GM12878 (cell line): ENCODE results near the gene INO80. TPM values are rescaled to one million over a fixed set of nuclear protein-coding genes. Genes with fewer than 3 reads are reported as not detected.

Experiments used
- ATAC-seq: fragments of 200-7000 bp; cut with Tn5 transposase; 3 replicates; pipeline ENCODE4 v1.9.1; 2020; ENCODE audit warnings: mild to moderate bottlenecking, moderate library complexity
- BruUV-seq: library from RNA; stranded (reverse); fragments of 400-500 nt; replicated peaks from 2 replicates; lab custom pipeline; 2021; lab: Mats Ljungman, UMichigan
- CTCF ChIA-PET: fragments of 300-600 bp; sonication (Branson Sonifier 250); formaldehyde crosslinking; extraction: SDS; loops from one replicate; lab custom pipeline; 2021; ENCODE audit warnings: inconsistent platforms; lab: Yijun Ruan, JAX
- POLR2A ChIA-PET: fragments of 350-600 bp; formaldehyde crosslinking; extraction: SDS; loops from one replicate; lab custom pipeline; 2021; ENCODE audit warnings: inconsistent platforms; lab: Charles Lee
- RAD21 ChIA-PET: fragments of 300-600 bp; sonication (Branson Sonifier 250); formaldehyde crosslinking; loops from one replicate; lab custom pipeline; 2023; ENCODE audit warnings: antibody characterized with exemption; ENCODE audit not compliant: unreplicated experiment; lab: Charles Lee
- SMC1A ChIA-PET: fragments of 300-600 bp; sonication (Branson Sonifier 250); formaldehyde crosslinking; loops from one replicate; lab custom pipeline; 2023; ENCODE audit not compliant: unreplicated experiment, uncharacterized antibody; lab: Charles Lee
- DNase-seq: peaks from one replicate; pipeline ENCODE4 v3.0.0-alpha.2; 2011; ENCODE audit warnings: low read depth, low spot score
- FAIRE-seq: peaks from 3 replicates; lab custom pipeline; 2011; peaks lifted over from hg19 to GRCh38; lab: Jason Lieb, UNC
- H2AFZ ChIP-seq: 2 replicates; pipeline ENCODE4 v1.6.0; 2011; ENCODE audit warnings: low read depth, low read length, control low read depth; ENCODE audit not compliant: control insufficient read depth
- H3K27ac ChIP-seq: 2 replicates; pipeline ENCODE4 v1.5.1; 2011; ENCODE audit warnings: control low read depth; ENCODE audit not compliant: control insufficient read depth, insufficient read depth
- H3K27me3 ChIP-seq, 2 experiments: replicated peaks in 1 of 2; 2 replicates each; pipeline versions ENCODE4 v1.6.0 to v1.6.1; 2011; ENCODE audit warnings: low read length in 1 of 2; ENCODE audit not compliant: control insufficient read depth in 2 of 2, insufficient read depth in 2 of 2
- H3K36me3 ChIP-seq, 2 experiments: 2 replicates each; pipeline ENCODE4 v1.5.1; 2011; ENCODE audit warnings: low read length in 1 of 2; ENCODE audit not compliant: control insufficient read depth in 2 of 2, insufficient read depth in 2 of 2
- H3K4me1 ChIP-seq: 2 replicates; pipeline ENCODE4 v1.6.1; 2011; ENCODE audit warnings: mild to moderate bottlenecking, low read length, moderate library complexity, mixed read lengths; ENCODE audit not compliant: control insufficient read depth, insufficient read depth
- H3K4me2 ChIP-seq: 2 replicates; pipeline ENCODE4 v1.6.0; 2011; ENCODE audit warnings: control low read depth; ENCODE audit not compliant: control insufficient read depth, insufficient read depth
- H3K4me3 ChIP-seq: fragments of 200-600 bp; sonication (generic); 2 replicates; pipeline ENCODE4 v1.5.1; 2016
- H3K79me2 ChIP-seq: 2 replicates; pipeline ENCODE4 v1.6.0; 2011; ENCODE audit warnings: low read length; ENCODE audit not compliant: control insufficient read depth, insufficient read depth
- H3K9ac ChIP-seq: 2 replicates; pipeline ENCODE4 v1.8.0; 2011; ENCODE audit warnings: low read length, control low read depth, mixed read lengths; ENCODE audit not compliant: control insufficient read depth, insufficient read depth
- H3K9me3 ChIP-seq: replicated peaks from 3 replicates; pipeline ENCODE4 v1.5.1; 2011; ENCODE audit warnings: mild to moderate bottlenecking, low read length; ENCODE audit not compliant: control insufficient read depth, insufficient read depth
- H4K20me1 ChIP-seq: 2 replicates; pipeline ENCODE4 v1.6.0; 2011; ENCODE audit not compliant: control insufficient read depth, insufficient read depth
- CHD4 ChIP-seq: fragments of 200-600 bp; sonication (generic); IDR thresholded peaks from 2 replicates; pipeline ENCODE4 v1.6.1; 2016; ENCODE audit warnings: mild to moderate bottlenecking
- CTCF ChIP-seq, 3 experiments: IDR thresholded peaks in 2 of 3; conservative IDR thresholded peaks in 1 of 3; 2 replicates each; pipeline ENCODE4 v1.5.1; 2011; ENCODE audit warnings: low read depth in 3 of 3, low read length in 3 of 3, mild to moderate bottlenecking in 3 of 3, control low read depth in 2 of 3, moderate library complexity in 2 of 3, inconsistent platforms in 1 of 3, mixed read lengths in 1 of 3; ENCODE audit not compliant: control insufficient read depth in 2 of 3, insufficient read depth in 1 of 3; ENCODE audit errors: extremely low read depth in 1 of 3
- EZH2 ChIP-seq: IDR thresholded peaks from 2 replicates; pipeline ENCODE4 v1.6.1; 2012; ENCODE audit warnings: low read depth, mild to moderate bottlenecking, control low read depth, inconsistent platforms, low read length, borderline replicate concordance; ENCODE audit not compliant: control insufficient read depth
- GATAD2B ChIP-seq: fragments of 450-650 bp; conservative IDR thresholded peaks from 2 replicates; pipeline ENCODE4 v1.6.1; 2017; ENCODE audit warnings: low read depth, mild to moderate bottlenecking, moderate library complexity
- IRF3 ChIP-seq: fragments of 450-650 bp; IDR thresholded peaks from 2 replicates; pipeline ENCODE4 v1.6.1; 2014; ENCODE audit warnings: mild to moderate bottlenecking
- MLLT1 ChIP-seq: fragments of 450-650 bp; IDR thresholded peaks from 2 replicates; pipeline ENCODE4 v1.6.1; 2016; ENCODE audit warnings: mild to moderate bottlenecking
- NFIC ChIP-seq: IDR thresholded peaks from 2 replicates; pipeline ENCODE4 v1.6.1; 2012; ENCODE audit warnings: low read depth, mild to moderate bottlenecking, inconsistent platforms, low read length, moderate library complexity
- NFYA ChIP-seq: IDR thresholded peaks from 2 replicates; pipeline ENCODE4 v1.6.1; 2011; ENCODE audit warnings: low read depth, mild to moderate bottlenecking, low read length, improper control_type of control experiment, borderline replicate concordance
- NR2C1 ChIP-seq: fragments of 450-650 bp; IDR thresholded peaks from 2 replicates; pipeline ENCODE4 v1.6.1; 2017; ENCODE audit warnings: antibody characterized with exemption, mild to moderate bottlenecking, moderate library complexity
- NR2F1 ChIP-seq: fragments of 450-650 bp; conservative IDR thresholded peaks from 2 replicates; pipeline ENCODE4 v1.6.1; 2017; ENCODE audit warnings: mild to moderate bottlenecking
- SMARCA5 ChIP-seq: fragments of 450-650 bp; IDR thresholded peaks from 2 replicates; pipeline ENCODE4 v1.6.1; 2017; ENCODE audit warnings: mild to moderate bottlenecking
- SP1 ChIP-seq: IDR thresholded peaks from one replicate; pipeline ENCODE4 v1.6.1; 2011; ENCODE audit warnings: low read depth, low read length
- TBL1XR1 ChIP-seq: IDR thresholded peaks from 2 replicates; pipeline ENCODE4 v1.6.1; 2012; ENCODE audit warnings: low read depth, low read length, improper control_type of control experiment
- ZBTB4 ChIP-seq: fragments of 450-650 bp; formaldehyde crosslinking; IDR thresholded peaks from 2 replicates; pipeline ENCODE4 v1.4.0; 2022; ENCODE audit warnings: mild to moderate bottlenecking, moderate library complexity
- ZNF217 ChIP-seq: fragments of 450-650 bp; IDR thresholded peaks from 2 replicates; pipeline ENCODE4 v1.6.1; 2017; ENCODE audit warnings: antibody characterized with exemption, mild to moderate bottlenecking
- WGBS: methylation state at CpG from one replicate; pipeline ENCODE4 v1.1.6; 2016; ENCODE audit warnings: low lambda C conversion rate; ENCODE audit not compliant: insufficient replicate concordance, insufficient coverage; ENCODE audit errors: missing lambda C conversion rate; 5-methylcytosine and 5-hydroxymethylcytosine counted together
- in situ Hi-C: fragments of 300-500 bp; cut with MboI; formaldehyde crosslinking; loops from 9 replicates; pipeline ENCODE4 v1.14.3; 2018; ENCODE audit warnings: mixed read lengths
- intact Hi-C: fragments of 100-400 bp; cut with micrococcal nuclease; formaldehyde crosslinking; loops from one replicate; pipeline ENCODE4 v1.14.2; 2022; ENCODE audit not compliant: unreplicated experiment
- polyA plus RNA-seq, 11 experiments: library from polyadenylated mRNA; depleted of rRNA in 4 of 11; unstranded in 6 of 11; stranded (reverse) in 5 of 11; fragments of >200 nt; fragmentation: Nextera tagmentation in 4 of 11; fragmentation: Illumina TruSeq in 1 of 11; extraction: Ambion mirVana in 4 of 11; extraction: Trizol in 1 of 11; gene quantifications; 1 replicate in 1 of 11; 2 replicates in 10 of 11; pipeline versions ENCODE4 v1.2.1 to v1.2.3, GENCODE V29; 2011 to 2016; ENCODE audit warnings: inconsistent platforms in 2 of 11, missing spikeins in 2 of 11, low read depth in 1 of 11
- total RNA-seq, 4 experiments: library from RNA; depleted of rRNA in 3 of 4; stranded (reverse); fragments of >200 nt in 3 of 4; fragmentation: Illumina TruSeq in 1 of 4; extraction: Trizol in 1 of 4; gene quantifications; 2 replicates each; pipeline versions ENCODE4 v1.2.1 to v1.2.3, GENCODE V29; 2013 to 2021

Gene INO80
- total and polyA plus RNA-seq, 10 of the 15 experiments (the other 5 are each of a cell fraction or from before 2014, with no cell fraction given): 4.5 to 25.0 (median 14.2) TPM

GRCh38 chr15:40940296-40940801 is 175.7 kb downstream of the INO80 start (continued):
- no peak for TF ChIP-seq TBL1XR1

GRCh38 chr15:40938536-40938870 is 177.6 kb downstream of the INO80 start:
- no peaks in the 10 kb centered on the region for H3K27me3 ChIP-seq
- ChIA-PET CTCF (interaction anchor here (5.2 kb wide), 1 partner anchor 85 kb away, joined by 43 read pairs; no protein-coding TSS in a partner anchor), RAD21 (no interaction called here), POLR2A (interaction anchor here (0.6 kb wide), 1 partner anchor 161 kb away, joined by 3 read pairs; no protein-coding TSS in a partner anchor), SMC1A (interaction anchor here (1.0 kb wide), 1 partner anchor 80 kb away, joined by 3 read pairs; no protein-coding TSS in a partner anchor)
- H3K36me3 ChIP-seq: no peaks in the 10 kb centered on the region
- no peak for FAIRE-seq
- 80% methylated on average over 6 of the region's 6 CpGs for WGBS
- peaks cover 23% of the 10 kb centered on the region for H3K4me1 ChIP-seq
- intact Hi-C loops (no loop called here), in situ Hi-C loops (no loop called here)
- no peak overlapping the region for H3K4me2 ChIP-seq
- no peaks in the 10 kb centered on the region for H4K20me1 ChIP-seq
- no peak overlapping the region for H2AFZ ChIP-seq
- no peak overlapping the region for H3K4me3 ChIP-seq
- no peaks in the 10 kb centered on the region for H3K79me2 ChIP-seq
- no peaks in the 10 kb centered on the region for H3K9me3 ChIP-seq
- no TSS peak for BruUV-seq
- DNase-seq: no peak
- no peak overlapping the region for H3K27ac ChIP-seq
- H3K9ac ChIP-seq: no peak overlapping the region
- ATAC-seq: no peak
- TF ChIP-seq CTCF (IDR thresholded peaks at IDR 0.05 in 2 of 3, conservative IDR thresholded peaks at IDR 0.05 in 1 of 3; ENCODE audit: control insufficient read depth in 2 of 3, extremely low read depth in 1 of 3, insufficient read depth in 1 of 3, low read depth in 3 of 3, low read length in 3 of 3) (no peak), GATAD2B (no peak), NR2C1 (no peak), ZNF217 (no peak), MLLT1 (no peak), NR2F1 (no peak), SMARCA5 (no peak), NFIC (no peak), EZH2 (no peak), NFYA (no peak), ZBTB4 (no peak), CHD4 (no peak), IRF3 (no peak), SP1 (no peak)
